H1 (cell line): ENCODE measurements around the gene FHIT. TPM values are rescaled to one million over a fixed set of nuclear protein-coding genes. Genes with fewer than 3 reads are reported as not detected.

Experiments used
- TEAD4 ChIP-seq: IDR thresholded peaks from 2 replicates; pipeline ENCODE4 v1.6.1; 2012; ENCODE audit warnings: low read depth, low read length, inconsistent platforms, mixed read lengths
- polyA plus RNA-seq, 7 experiments: library from polyadenylated mRNA; depleted of rRNA in 3 of 7; stranded (reverse) in 5 of 7; unstranded in 2 of 7; fragments of >200 nt in 5 of 7; fragments of 200-250 nt in 2 of 7; gene quantifications; 1 replicate in 5 of 7; 2 replicates in 1 of 7; 4 replicates in 1 of 7; pipeline versions ENCODE4 v1.2.1 to v1.2.3, GENCODE V29; 2011 to 2013; ENCODE audit warnings: missing spikeins in 2 of 7, mixed read lengths in 2 of 7
- total RNA-seq: library from RNA; stranded (reverse); fragmentation: NEBNext Ultra II Directional; extraction: Animal tissue kit (Norgen Biotek cat#: 25700); gene quantifications from 2 replicates; pipeline ENCODE4 v1.2.1, GENCODE V29; 2021

FHIT gene
- total and polyA plus RNA-seq, 2 of the 8 experiments (the other 6 are each of a cell fraction or from before 2014, with no cell fraction given), result 1.2 to 3.2 TPM

GRCh38 chr3:60730371-60730770, 520.9 kb downstream of the FHIT start (continued):
- no peak for TF ChIP-seq TEAD4
